Hepatocyte (in vitro differentiated cells): ENCODE measurements around the gene DYRK2.

Source experiments
- CTCF ChIP-seq: fragments of 200-600 bp; sonication (generic); IDR thresholded peaks from 2 replicates; pipeline ENCODE4 v1.5.1; 2016; ENCODE audit warnings: antibody characterized with exemption, mild to moderate bottlenecking; ENCODE audit not compliant: poor library complexity
- EZH2 ChIP-seq: fragments of 200-600 bp; sonication (generic); IDR thresholded peaks from 2 replicates; pipeline ENCODE4 v1.6.1; 2016; ENCODE audit warnings: antibody characterized with exemption, mild to moderate bottlenecking, borderline replicate concordance

GRCh38 chr12:67666605-67667004 lies 18.1 kb downstream of the DYRK2 start:
- no peak for TF ChIP-seq EZH2
- no peak for TF ChIP-seq CTCF
